ENCODE data around the gene PALLD.

The PALLD gene

GRCh38 chr4:168623484-168623883, 126.6 kb downstream of the PALLD start:
- no peak for DNase-seq

GRCh38 chr4:168628251-168628650, 131.4 kb downstream of the PALLD start:
- no peak for DNase-seq

GRCh38 chr4:168629566-168629965, 132.7 kb downstream of the PALLD start:
- DNase-seq = no peak

- DNase-seq = peak in 1 of 4 experiments; percentile 26
Measured at GRCh38 chr4:168630445-168631187, 133.8 kb downstream of the PALLD start.

GRCh38 chr4:168631241-168632162, 134.7 kb downstream of the PALLD start:
- DNase-seq = peak; percentile 33 to 73 (median 52)

- no peak for DNase-seq
Measured at GRCh38 chr4:168632301-168632725, 135.5 kb downstream of the PALLD start.

GRCh38 chr4:168633064-168633463, 136.2 kb downstream of the PALLD start:
- DNase-seq = no peak

GRCh38 chr4:168633496-168633895, 136.6 kb downstream of the PALLD start:
- DNase-seq = no peak

- DNase-seq = peak in 1 of 4 experiments; percentile 6
Measured at GRCh38 chr4:168634276-168634802, 137.5 kb downstream of the PALLD start.

GRCh38 chr4:168636040-168636439, 139.2 kb downstream of the PALLD start:
- no peak for DNase-seq

GRCh38 chr4:168636506-168637196, 139.8 kb downstream of the PALLD start:
- no peak for DNase-seq

- no peak for DNase-seq
Measured at GRCh38 chr4:168637872-168638756, 141.3 kb downstream of the PALLD start.

- DNase-seq = no peak
Measured at GRCh38 chr4:168639914-168640313, 143.1 kb downstream of the PALLD start.

GRCh38 chr4:168641811-168642140, 144.9 kb downstream of the PALLD start:
- DNase-seq = no peak

GRCh38 chr4:168642591-168642990, 145.7 kb downstream of the PALLD start:
- no peak for DNase-seq

- no peak for DNase-seq
Measured at GRCh38 chr4:168643111-168643795, 146.4 kb downstream of the PALLD start.

GRCh38 chr4:168643796-168644159, 146.9 kb downstream of the PALLD start:
- DNase-seq = no peak

- no peak for DNase-seq
Measured at GRCh38 chr4:168646001-168646768, 149.3 kb downstream of the PALLD start.

- no peak for DNase-seq
Measured at GRCh38 chr4:168647646-168648375, 151.0 kb downstream of the PALLD start.

GRCh38 chr4:168648494-168648893, 151.6 kb downstream of the PALLD start:
- DNase-seq = no peak

All from suppressor macrophage (primary cell).